MG63 (cell line): Measurements from ENCODE around the gene ISOC1. TPM values are rescaled to one million over a fixed set of nuclear protein-coding genes. Genes with fewer than 3 reads are reported as not detected.

Source experiments
- DNase-seq: peaks from one replicate; pipeline ENCODE4 v3.0.0-alpha.2; 2020
- H3K27me3 ChIP-seq: fragments of 250-450 bp; sonication (Bioruptor Pico); 2 replicates; pipeline ENCODE4 v1.5.1; 2020; ENCODE audit warnings: mild to moderate bottlenecking, moderate library complexity
- H3K36me3 ChIP-seq: fragments of 250-450 bp; sonication (Bioruptor Pico); 2 replicates; pipeline ENCODE4 v1.5.1; 2020; ENCODE audit warnings: mild to moderate bottlenecking, moderate library complexity
- H3K4me3 ChIP-seq: fragments of 250-450 bp; sonication (Bioruptor Pico); 2 replicates; pipeline ENCODE4 v1.5.1; 2020; ENCODE audit warnings: mild to moderate bottlenecking, moderate library complexity
- H3K9me3 ChIP-seq: fragments of 250-450 bp; sonication (Bioruptor Pico); 2 replicates; pipeline ENCODE4 v1.5.1; 2020; ENCODE audit warnings: mild to moderate bottlenecking, moderate library complexity
- total RNA-seq: library from RNA; depleted of rRNA; stranded (reverse); fragments of >200 nt; shearing (Covaris generic); gene quantifications from 2 replicates; pipeline ENCODE4 v1.2.3, GENCODE V29; 2014; ENCODE audit warnings: low replicate concordance

The ISOC1 gene
- total RNA-seq, 1 experiment from 2014 or later: 22.7 TPM

GRCh38 chr5:129113867-129114266 lies 19.3 kb downstream of the ISOC1 start:
- no peak overlapping the region for H3K4me3 ChIP-seq
- DNase-seq: no peak
- H3K36me3 ChIP-seq: no peaks in the 10 kb centered on the region
- H3K27me3 ChIP-seq: no peaks in the 10 kb centered on the region
- no peaks in the 10 kb centered on the region for H3K9me3 ChIP-seq

GRCh38 chr5:129114539-129115193 lies 20.1 kb downstream of the ISOC1 start:
- no peak for DNase-seq
- no peak overlapping the region for H3K4me3 ChIP-seq
- H3K9me3 ChIP-seq: no peaks in the 10 kb centered on the region
- H3K27me3 ChIP-seq: no peaks in the 10 kb centered on the region
- no peaks in the 10 kb centered on the region for H3K36me3 ChIP-seq

- Histone ChIP-seq H3K9me3 (no peaks in the 10 kb centered on the region), H3K27me3 (no peaks in the 10 kb centered on the region), H3K36me3 (no peaks in the 10 kb centered on the region), H3K4me3 (no peak overlapping the region)
- no peak for DNase-seq
Measured at GRCh38 chr5:129115680-129116079, 21.1 kb downstream of the ISOC1 start.

- Histone ChIP-seq H3K27me3 (no peaks in the 10 kb centered on the region), H3K4me3 (no peak overlapping the region), H3K36me3 (no peaks in the 10 kb centered on the region), H3K9me3 (no peaks in the 10 kb centered on the region)
- no peak for DNase-seq
Measured at GRCh38 chr5:129116797-129117196, 22.2 kb downstream of the ISOC1 start.

- DNase-seq: no peak
- Histone ChIP-seq H3K4me3 (no peak overlapping the region), H3K27me3 (no peaks in the 10 kb centered on the region), H3K36me3 (no peaks in the 10 kb centered on the region), H3K9me3 (no peaks in the 10 kb centered on the region)
Measured at GRCh38 chr5:129118405-129118804, 23.9 kb downstream of the ISOC1 start.

GRCh38 chr5:129118826-129119225 lies 24.3 kb downstream of the ISOC1 start:
- H3K9me3 ChIP-seq: no peaks in the 10 kb centered on the region
- DNase-seq: no peak
- H3K36me3 ChIP-seq: no peaks in the 10 kb centered on the region
- no peaks in the 10 kb centered on the region for H3K27me3 ChIP-seq
- no peak overlapping the region for H3K4me3 ChIP-seq

- H3K4me3 ChIP-seq: no peak overlapping the region
- no peaks in the 10 kb centered on the region for H3K27me3 ChIP-seq
- H3K36me3 ChIP-seq: no peaks in the 10 kb centered on the region
- DNase-seq: no peak
- no peaks in the 10 kb centered on the region for H3K9me3 ChIP-seq
Measured at GRCh38 chr5:129120158-129120581, 25.6 kb downstream of the ISOC1 start.

- H3K36me3 ChIP-seq: no peaks in the 10 kb centered on the region
- H3K4me3 ChIP-seq: no peak overlapping the region
- H3K9me3 ChIP-seq: no peaks in the 10 kb centered on the region
- H3K27me3 ChIP-seq: no peaks in the 10 kb centered on the region
- no peak for DNase-seq
Measured at GRCh38 chr5:129122560-129122959, 28.0 kb downstream of the ISOC1 start.

- no peak for DNase-seq
- no peaks in the 10 kb centered on the region for H3K9me3 ChIP-seq
- H3K4me3 ChIP-seq: no peak overlapping the region
- H3K27me3 ChIP-seq: no peaks in the 10 kb centered on the region
- no peaks in the 10 kb centered on the region for H3K36me3 ChIP-seq
Measured at GRCh38 chr5:129124608-129125007, 30.1 kb downstream of the ISOC1 start.

GRCh38 chr5:129125819-129126218 lies 31.3 kb downstream of the ISOC1 start:
- H3K9me3 ChIP-seq: no peaks in the 10 kb centered on the region
- H3K27me3 ChIP-seq: no peaks in the 10 kb centered on the region
- DNase-seq: no peak
- H3K36me3 ChIP-seq: no peaks in the 10 kb centered on the region
- H3K4me3 ChIP-seq: no peak overlapping the region

GRCh38 chr5:129133553-129133952 lies 39.0 kb downstream of the ISOC1 start:
- H3K27me3 ChIP-seq: no peaks in the 10 kb centered on the region
- no peak overlapping the region for H3K4me3 ChIP-seq
- no peak for DNase-seq
- H3K9me3 ChIP-seq: no peaks in the 10 kb centered on the region
- no peaks in the 10 kb centered on the region for H3K36me3 ChIP-seq

GRCh38 chr5:129135633-129136032 lies 41.1 kb downstream of the ISOC1 start:
- no peaks in the 10 kb centered on the region for H3K27me3 ChIP-seq
- no peak for DNase-seq
- no peaks in the 10 kb centered on the region for H3K36me3 ChIP-seq
- no peak overlapping the region for H3K4me3 ChIP-seq
- H3K9me3 ChIP-seq: no peaks in the 10 kb centered on the region

GRCh38 chr5:129137637-129138036 lies 43.1 kb downstream of the ISOC1 start:
- Histone ChIP-seq H3K9me3 (no peaks in the 10 kb centered on the region), H3K27me3 (no peaks in the 10 kb centered on the region), H3K36me3 (no peaks in the 10 kb centered on the region), H3K4me3 (no peak overlapping the region)
- DNase-seq: no peak

GRCh38 chr5:129141078-129141477 lies 46.5 kb downstream of the ISOC1 start:
- Histone ChIP-seq H3K36me3 (no peaks in the 10 kb centered on the region), H3K9me3 (no peaks in the 10 kb centered on the region), H3K4me3 (no peak overlapping the region), H3K27me3 (no peaks in the 10 kb centered on the region)
- no peak for DNase-seq

GRCh38 chr5:129141696-129142095 lies 47.1 kb downstream of the ISOC1 start:
- no peak for DNase-seq
- H3K27me3 ChIP-seq: no peaks in the 10 kb centered on the region
- H3K4me3 ChIP-seq: no peak overlapping the region
- H3K9me3 ChIP-seq: no peaks in the 10 kb centered on the region
- H3K36me3 ChIP-seq: no peaks in the 10 kb centered on the region

GRCh38 chr5:129155876-129156275 lies 61.3 kb downstream of the ISOC1 start:
- H3K9me3 ChIP-seq: peaks cover 4% of the 10 kb centered on the region
- DNase-seq: no peak
- no peak overlapping the region for H3K4me3 ChIP-seq
- no peaks in the 10 kb centered on the region; the same call in 1 of the 2 replicates for H3K27me3 ChIP-seq
- no peaks in the 10 kb centered on the region for H3K36me3 ChIP-seq

GRCh38 chr5:129161830-129162229 lies 67.3 kb downstream of the ISOC1 start:
- Histone ChIP-seq H3K27me3 (no peaks in the 10 kb centered on the region), H3K9me3 (peaks cover 14% of the 10 kb centered on the region), H3K36me3 (no peaks in the 10 kb centered on the region), H3K4me3 (no peak overlapping the region)
- DNase-seq: no peak
